ENCODE data around the gene CNNM2. TPM values are rescaled to one million over a fixed set of nuclear protein-coding genes. Genes with fewer than 3 reads are reported as not detected.
"Not testable (repeated sequence)": the region's sequence is repeated elsewhere in the genome, so short reads cannot be mapped to it uniquely, and the experiment has no call there.

The CNNM2 gene
- total RNA-seq, 2 experiments from 2014 or later = 10.9 to 12.3 TPM

- peaks cover 10% of the 10 kb centered on the region for H3K36me3 Mint-ChIP-seq
- DNase-seq (no peak), ATAC-seq (ENCODE audit: low read depth) (no peak)
- no peaks in the 10 kb centered on the region for H3K9me3 Mint-ChIP-seq
- no peaks in the 10 kb centered on the region for H3K27me3 Mint-ChIP-seq
- no peak overlapping the region for H3K27ac Mint-ChIP-seq
- POLR2A ChIA-PET = no interaction called here
- H3K4me1 Mint-ChIP-seq = peaks cover 15% of the 10 kb centered on the region
- no peak overlapping the region for H3K4me3 Mint-ChIP-seq
Observed at GRCh38 chr10:103124420-103125096, 206.5 kb downstream of the CNNM2 start.

DNA sequence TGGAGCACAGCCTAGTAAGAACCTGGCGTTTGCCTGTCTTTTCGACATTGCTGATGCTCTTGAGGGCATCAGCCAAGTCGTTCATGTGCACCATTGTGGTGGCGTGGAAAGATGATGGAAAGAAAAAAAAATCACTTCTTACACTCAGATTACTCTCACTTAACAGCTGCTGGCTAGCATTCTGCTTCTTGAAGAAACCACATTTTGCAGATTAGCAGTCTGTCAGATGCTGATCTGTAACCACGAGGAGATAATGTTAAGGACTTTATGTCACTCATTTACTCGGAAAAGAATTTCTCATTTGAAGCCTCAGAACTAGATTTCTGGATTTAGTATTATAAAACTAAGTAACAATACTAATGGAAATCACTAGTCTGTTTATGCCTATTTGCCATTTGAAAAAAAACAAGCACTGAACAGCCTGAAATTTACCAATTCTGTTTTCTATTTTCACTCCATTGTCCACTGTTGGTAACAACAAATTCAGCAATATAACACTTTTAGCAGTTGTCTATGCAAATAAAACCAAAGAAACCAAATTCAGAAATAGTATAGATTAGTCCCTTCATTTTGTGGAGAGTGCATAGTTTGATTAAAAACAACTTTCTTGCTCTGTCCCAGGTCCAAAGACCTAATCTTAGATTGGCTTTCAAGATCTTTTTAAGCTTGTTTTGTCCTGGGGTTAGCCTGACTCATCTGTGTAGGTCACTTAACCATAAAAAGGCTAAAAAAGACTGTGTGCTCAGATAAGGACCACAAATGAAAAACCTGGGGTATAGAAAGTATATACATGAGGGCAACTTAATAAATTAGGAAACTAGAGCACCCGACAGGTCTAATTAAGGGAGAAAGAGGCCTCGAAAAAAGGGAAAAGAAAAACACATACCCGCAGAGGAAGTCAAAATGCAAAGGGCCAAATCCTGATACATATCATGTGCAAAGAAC, 207.5 kb downstream of the CNNM2 start:
- POLR2A ChIA-PET = no interaction called here
- no peak overlapping the region for H3K27ac Mint-ChIP-seq
- peaks cover 15% of the 10 kb centered on the region for H3K4me1 Mint-ChIP-seq

GRCh38 chr10:103127241-103127640, 209.1 kb downstream of the CNNM2 start:
- POLR2A ChIA-PET = interaction anchor here (1.2 kb wide), 1 partner anchor 11 kb away, joined by 3 read pairs; no protein-coding TSS in a partner anchor
- Mint-ChIP-seq H3K27ac (no peak overlapping the region), H3K9me3 (peaks cover 1% of the 10 kb centered on the region), H3K4me3 (no peak overlapping the region), H3K27me3 (no peaks in the 10 kb centered on the region), H3K4me1 (peaks cover 14% of the 10 kb centered on the region), H3K36me3 (peaks cover 21% of the 10 kb centered on the region)
- DNase-seq (no peak), ATAC-seq (ENCODE audit: low read depth) (no peak)

More for the DNA sequence above, 207.5 kb downstream of the CNNM2 start:
- DNase-seq = no peak
- no peak for ATAC-seq (ENCODE audit: low read depth)
- Mint-ChIP-seq H3K36me3 (peaks cover 11% of the 10 kb centered on the region), H3K27me3 (no peaks in the 10 kb centered on the region), H3K9me3 (peaks cover under 1% of the 10 kb centered on the region), H3K4me3 (no peak overlapping the region)

GRCh38 chr10:103130180-103130579, 212.1 kb downstream of the CNNM2 start:
- not testable (repeated sequence) for ATAC-seq (ENCODE audit: low read depth)

DNA sequence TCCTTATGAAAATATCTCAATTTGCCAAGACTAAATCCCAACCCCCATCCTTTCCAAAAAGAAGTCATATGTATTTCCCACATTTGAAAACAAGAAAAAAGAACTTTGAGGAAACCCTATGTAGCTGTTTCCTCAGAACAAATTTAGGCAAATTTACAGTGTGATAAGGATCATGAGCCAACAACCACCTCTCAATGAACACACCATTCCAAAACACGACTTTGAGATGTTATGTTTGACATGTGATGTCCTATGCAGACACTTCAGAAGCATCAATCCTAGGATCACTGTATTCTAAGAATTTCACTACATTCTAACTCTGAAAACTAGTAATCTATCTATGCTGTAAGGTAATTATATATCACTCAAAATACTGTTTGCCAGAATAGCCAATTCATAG, 212.8 kb downstream of the CNNM2 start:
- H3K4me1 Mint-ChIP-seq = peaks cover 7% of the 10 kb centered on the region
- no peak overlapping the region for H3K27ac Mint-ChIP-seq
- POLR2A ChIA-PET = no interaction called here
- peaks cover 44% of the 10 kb centered on the region for H3K36me3 Mint-ChIP-seq
- peaks cover 3% of the 10 kb centered on the region for H3K9me3 Mint-ChIP-seq
- H3K4me3 Mint-ChIP-seq = no peak overlapping the region
- ATAC-seq (ENCODE audit: low read depth) (no peak), DNase-seq (no peak)
- H3K27me3 Mint-ChIP-seq = no peaks in the 10 kb centered on the region

More at GRCh38 chr10:103130180-103130579, 212.1 kb downstream of the CNNM2 start:
- peaks cover 43% of the 10 kb centered on the region for H3K36me3 Mint-ChIP-seq
- POLR2A ChIA-PET, H3K27ac Mint-ChIP-seq, H3K27me3 Mint-ChIP-seq, H3K4me3 Mint-ChIP-seq, DNase-seq, H3K9me3 Mint-ChIP-seq: not testable (repeated sequence)
- H3K4me1 Mint-ChIP-seq = peaks cover 10% of the 10 kb centered on the region

DNA sequence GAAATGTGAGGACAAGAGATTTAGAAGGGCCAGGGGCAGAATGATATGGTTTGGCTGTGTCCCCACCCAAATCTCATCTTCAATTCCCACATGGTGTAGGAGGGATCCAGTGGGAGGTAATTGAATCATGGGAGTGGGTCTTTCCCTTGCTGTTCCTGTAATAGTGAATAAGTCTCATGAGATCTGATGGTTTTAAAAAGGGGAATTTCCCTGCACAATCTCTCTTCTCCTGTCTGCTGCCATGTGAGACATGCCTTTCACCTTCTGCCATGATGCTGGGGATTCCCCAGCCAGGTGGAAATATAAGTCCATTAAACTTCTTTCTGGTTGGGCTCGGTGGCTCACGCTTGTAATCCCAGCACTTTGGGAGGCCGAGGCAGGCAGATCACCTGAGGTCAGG, 217.1 kb downstream of the CNNM2 start:
- H3K4me3 Mint-ChIP-seq; H3K9me3 Mint-ChIP-seq; DNase-seq; POLR2A ChIA-PET; H3K27me3 Mint-ChIP-seq; H3K4me1 Mint-ChIP-seq; H3K27ac Mint-ChIP-seq; ATAC-seq (ENCODE audit: low read depth): not testable (repeated sequence)
- peaks cover 61% of the 10 kb centered on the region for H3K36me3 Mint-ChIP-seq

DNA sequence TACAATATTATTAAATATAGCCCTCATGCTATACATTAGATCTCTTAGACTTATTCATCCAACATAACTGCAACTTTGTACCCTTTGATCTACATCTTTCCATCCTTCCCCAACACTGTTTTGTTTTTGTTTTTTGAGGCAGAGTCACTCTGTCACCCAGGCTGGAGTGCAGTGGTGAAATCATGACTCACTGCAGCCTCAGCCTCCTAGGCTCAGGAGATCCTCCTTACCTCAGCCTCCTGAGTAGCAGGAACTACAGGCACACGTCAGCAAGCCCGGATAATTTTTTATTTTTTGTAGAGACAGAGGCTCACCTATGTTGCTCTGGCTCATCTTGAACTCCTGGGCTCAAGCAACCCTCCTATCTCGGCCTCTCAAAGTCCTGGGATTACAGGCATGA, 221.7 kb downstream of the CNNM2 start:
- POLR2A ChIA-PET = no interaction called here
- ATAC-seq (ENCODE audit: low read depth) = no peak

More for the DNA sequence above, 221.7 kb downstream of the CNNM2 start:
- Mint-ChIP-seq H3K27me3 (no peaks in the 10 kb centered on the region), H3K4me1 (no peaks in the 10 kb centered on the region), H3K4me3 (no peak overlapping the region), H3K9me3 (peaks cover 4% of the 10 kb centered on the region), H3K36me3 (peaks cover 41% of the 10 kb centered on the region), H3K27ac (no peak overlapping the region)
- DNase-seq = no peak

Other genes with a start within 250 kb of the CNNM2 start
- gene ARL3, start 203.9 kb upstream of the CNNM2 start, total RNA-seq = 1 to 10 TPM; 4.6 TPM
- gene SFXN2, start 203.7 kb upstream of the CNNM2 start, total RNA-seq = 10 to 100 TPM; 19.4 to 21.1 TPM
- gene WBP1L, start 174.3 kb upstream of the CNNM2 start, total RNA-seq = 10 to 100 TPM; 31.0 to 31.4 TPM
- gene CYP17A1, start 80.9 kb upstream of the CNNM2 start, total RNA-seq = not detected
- gene BORCS7, start 64.0 kb upstream of the CNNM2 start, total RNA-seq = 10 to 100 TPM; 11.2 to 12.6 TPM
- gene AS3MT, start 48.8 kb upstream of the CNNM2 start, total RNA-seq = 1 to 10 TPM; 1.1 to 1.3 TPM